Mesenchymal stem cell (in vitro differentiated cells and primary cell): ENCODE results near the gene GOT1.
A peak's percentile ranks its signal among the peaks of the same experiment; 100 is the strongest.

Source experiments
- DNase-seq: peaks from one replicate; pipeline ENCODE4 v3.0.0-alpha.2; 2013
- H2AFZ ChIP-seq: one replicate; pipeline ENCODE4 v1.6.1; 2013; ENCODE audit warnings: low read depth, mild to moderate bottlenecking, control low read depth, inconsistent platforms, low read length, moderate library complexity
- H2AK5ac ChIP-seq: 2 replicates; pipeline ENCODE4 v1.6.1; 2013; ENCODE audit warnings: low read length, moderate library complexity, mild to moderate bottlenecking, inconsistent platforms; ENCODE audit not compliant: severe bottlenecking
- H2BK120ac ChIP-seq: one replicate; pipeline ENCODE4 v1.6.1; 2013; ENCODE audit warnings: low read depth, mild to moderate bottlenecking, inconsistent platforms, low read length, moderate library complexity
- H2BK12ac ChIP-seq, 2 experiments: one replicate each; pipeline ENCODE4 v1.6.1; 2013; ENCODE audit warnings: inconsistent platforms in 2 of 2, low read length in 2 of 2, mild to moderate bottlenecking in 2 of 2, moderate library complexity in 2 of 2, control low read depth in 1 of 2
- H2BK15ac ChIP-seq: one replicate; pipeline ENCODE4 v1.6.1; 2013; ENCODE audit warnings: mild to moderate bottlenecking, low read depth, inconsistent platforms; ENCODE audit not compliant: poor library complexity, severe bottlenecking
- H2BK5ac ChIP-seq: 2 replicates; pipeline ENCODE4 v1.6.1; 2013; ENCODE audit warnings: low read depth, mild to moderate bottlenecking, low read length, control low read depth, inconsistent platforms; ENCODE audit not compliant: poor library complexity, severe bottlenecking
- H3K14ac ChIP-seq, 2 experiments: one replicate each; pipeline ENCODE4 v1.6.1; 2013; ENCODE audit warnings: inconsistent platforms in 2 of 2, low read length in 2 of 2, control low read depth in 1 of 2, mild to moderate bottlenecking in 1 of 2, moderate library complexity in 1 of 2
- H3K18ac ChIP-seq, 2 experiments: one replicate each; pipeline ENCODE4 v1.6.1; 2013; ENCODE audit warnings: inconsistent platforms in 2 of 2, low read length in 2 of 2, control low read depth in 1 of 2, low read depth in 1 of 2, mild to moderate bottlenecking in 1 of 2
- H3K23ac ChIP-seq, 2 experiments: one replicate each; pipeline ENCODE4 v1.6.1; 2013; ENCODE audit warnings: inconsistent platforms in 2 of 2, low read length in 2 of 2, mild to moderate bottlenecking in 2 of 2, moderate library complexity in 2 of 2, control low read depth in 1 of 2
- H3K27ac ChIP-seq: 2 replicates; pipeline ENCODE4 v1.5.1; 2013; ENCODE audit warnings: mild to moderate bottlenecking, moderate library complexity, low read length, control low read depth, inconsistent platforms; ENCODE audit not compliant: poor library complexity, severe bottlenecking
- H3K27me3 ChIP-seq, 2 experiments: 2 replicates each; pipeline versions ENCODE4 v1.6.1 to v1.7.0; 2013; ENCODE audit warnings: low read length in 2 of 2, mild to moderate bottlenecking in 2 of 2, moderate library complexity in 2 of 2, control low read depth in 1 of 2, inconsistent platforms in 1 of 2; ENCODE audit not compliant: control insufficient read depth in 1 of 2, insufficient read depth in 1 of 2
- H3K36me3 ChIP-seq, 2 experiments: 2 replicates each; pipeline versions ENCODE4 v1.6.1 to v1.7.0; 2013; ENCODE audit warnings: low read length in 2 of 2, control low read depth in 1 of 2, inconsistent platforms in 1 of 2, low read depth in 1 of 2, mild to moderate bottlenecking in 1 of 2; ENCODE audit not compliant: insufficient read depth in 2 of 2, control insufficient read depth in 1 of 2
- H3K4ac ChIP-seq, 2 experiments: one replicate each; pipeline ENCODE4 v1.6.1; 2013; ENCODE audit warnings: inconsistent platforms in 2 of 2, low read length in 2 of 2, mild to moderate bottlenecking in 2 of 2, moderate library complexity in 2 of 2, control low read depth in 1 of 2, low read depth in 1 of 2
- H3K4me1 ChIP-seq: 2 replicates; pipeline ENCODE4 v1.6.1; 2013; ENCODE audit warnings: low read depth, low read length, control low read depth; ENCODE audit not compliant: control insufficient read depth, insufficient read depth
- H3K4me2 ChIP-seq: 2 replicates; pipeline ENCODE4 v1.6.1; 2013; ENCODE audit warnings: low read length, mild to moderate bottlenecking, inconsistent platforms; ENCODE audit not compliant: poor library complexity, severe bottlenecking
- H3K4me3 ChIP-seq, 2 experiments: 2 replicates each; pipeline versions ENCODE4 v1.5.1 to v1.7.0; 2013; ENCODE audit warnings: low read length in 2 of 2, mild to moderate bottlenecking in 2 of 2, control low read depth in 1 of 2, low read depth in 1 of 2; ENCODE audit not compliant: insufficient read depth in 1 of 2
- H3K79me1 ChIP-seq: replicated peaks from 2 replicates; pipeline ENCODE4 v1.6.1; 2013; ENCODE audit warnings: mild to moderate bottlenecking, control low read depth, low read length, inconsistent platforms; ENCODE audit not compliant: poor library complexity, severe bottlenecking
- H3K9ac ChIP-seq: 2 replicates; pipeline ENCODE4 v1.7.0; 2013; ENCODE audit warnings: mild to moderate bottlenecking, low read length, moderate library complexity
- H3K9me3 ChIP-seq: 2 replicates; pipeline ENCODE4 v1.7.0; 2013; ENCODE audit warnings: mild to moderate bottlenecking, low read length; ENCODE audit not compliant: control insufficient read depth
- H4K8ac ChIP-seq: one replicate; pipeline ENCODE4 v1.6.1; 2013; ENCODE audit warnings: inconsistent platforms, mild to moderate bottlenecking, low read length, moderate library complexity
- H4K91ac ChIP-seq: one replicate; pipeline ENCODE4 v1.6.1; 2013; ENCODE audit warnings: mild to moderate bottlenecking, low read length, inconsistent platforms
- WGBS: methylation state at CpG from one replicate; pipeline ENCODE4 v1.1.7; 2013; ENCODE audit warnings: mixed read lengths; 5-methylcytosine and 5-hydroxymethylcytosine counted together

Gene GOT1

GRCh38 chr10:99372546-99373271 lies 57.7 kb downstream of the GOT1 start:
- H2BK120ac ChIP-seq = no peak overlapping the region
- peaks cover 17 to 40% of the 10 kb centered on the region in 2 experiments for H3K27me3 ChIP-seq
- H3K27ac ChIP-seq = no peak overlapping the region
- H3K4me1 ChIP-seq = no peaks in the 10 kb centered on the region
- no peak overlapping the region for H2BK5ac ChIP-seq
- H3K36me3 ChIP-seq = no peaks in the 10 kb centered on the region
- no peaks in the 10 kb centered on the region for H3K9me3 ChIP-seq
- no peak overlapping the region for H3K18ac ChIP-seq
- no peak overlapping the region for H4K91ac ChIP-seq
- no peak overlapping the region for H3K4me3 ChIP-seq
- H2AK5ac ChIP-seq = no peak overlapping the region
- peak overlapping the region in 1 of 2 experiments; percentile 21 for H2BK12ac ChIP-seq
- H3K23ac ChIP-seq = peak overlapping the region in 1 of 2 experiments; percentile 23
- WGBS = 68% methylated on average over 7 of the region's 9 CpGs
- no peak overlapping the region for H3K4me2 ChIP-seq
- no peak overlapping the region for H2BK15ac ChIP-seq
- no peak overlapping the region for H3K9ac ChIP-seq
- no peak overlapping the region for H3K4ac ChIP-seq
- H4K8ac ChIP-seq = no peak overlapping the region
- peak; percentile 65 for DNase-seq
- H3K14ac ChIP-seq = no peak overlapping the region
- no peak overlapping the region for H2AFZ ChIP-seq
- no peaks in the 10 kb centered on the region for H3K79me1 ChIP-seq

GRCh38 chr10:99370993-99371392 lies 59.4 kb downstream of the GOT1 start:
- Histone ChIP-seq H2BK15ac (no peak overlapping the region), H3K36me3 (no peaks in the 10 kb centered on the region), H4K8ac (no peak overlapping the region), H3K14ac (no peak overlapping the region), H2BK5ac (no peak overlapping the region), H3K4ac (no peak overlapping the region), H3K4me1 (no peaks in the 10 kb centered on the region), H3K4me3 (no peak overlapping the region), H3K9me3 (no peaks in the 10 kb centered on the region), H2AFZ (no peak overlapping the region), H4K91ac (no peak overlapping the region), H3K79me1 (no peaks in the 10 kb centered on the region), H3K18ac (no peak overlapping the region), H3K27ac (no peak overlapping the region), H2BK12ac (no peak overlapping the region), H2BK120ac (no peak overlapping the region), H3K9ac (no peak overlapping the region), H3K4me2 (no peak overlapping the region), H2AK5ac (no peak overlapping the region), H3K23ac (no peak overlapping the region), H3K27me3 (peaks cover 12 to 43% of the 10 kb centered on the region in 2 experiments)
- WGBS = 19% methylated on average over 2 of the region's 2 CpGs
- DNase-seq = peak; percentile 53

- H3K4me3 ChIP-seq = no peak overlapping the region
- no peak overlapping the region for H2BK5ac ChIP-seq
- H4K91ac ChIP-seq = no peak overlapping the region
- no peak overlapping the region for H2BK120ac ChIP-seq
- H2BK15ac ChIP-seq = no peak overlapping the region
- no peak overlapping the region for H3K14ac ChIP-seq
- DNase-seq = no peak
- H3K18ac ChIP-seq = no peak overlapping the region
- no peak overlapping the region for H2AK5ac ChIP-seq
- H3K9me3 ChIP-seq = no peaks in the 10 kb centered on the region
- H3K79me1 ChIP-seq = no peaks in the 10 kb centered on the region
- no peaks in the 10 kb centered on the region for H3K36me3 ChIP-seq
- H2BK12ac ChIP-seq = no peak overlapping the region
- H2AFZ ChIP-seq = no peak overlapping the region
- no peak overlapping the region for H3K27ac ChIP-seq
- H4K8ac ChIP-seq = no peak overlapping the region
- no peak overlapping the region for H3K4ac ChIP-seq
- no peak overlapping the region for H3K4me2 ChIP-seq
- peaks cover 17 to 45% of the 10 kb centered on the region in 2 experiments for H3K27me3 ChIP-seq
- no peaks in the 10 kb centered on the region for H3K4me1 ChIP-seq
- 81% methylated on average over 3 of the region's 3 CpGs for WGBS
- H3K23ac ChIP-seq = no peak overlapping the region
- H3K9ac ChIP-seq = no peak overlapping the region
These were observed 60.9 kb downstream of the GOT1 start for GRCh38 chr10:99369551-99369950.

- Histone ChIP-seq H2BK5ac (no peak overlapping the region), H4K8ac (no peak overlapping the region), H3K4me1 (no peaks in the 10 kb centered on the region)
These were observed 61.3 kb downstream of the GOT1 start for GRCh38 chr10:99369126-99369525.

More at GRCh38 chr10:99369126-99369525, 61.3 kb downstream of the GOT1 start:
- H3K23ac ChIP-seq = no peak overlapping the region
- no peak overlapping the region for H3K14ac ChIP-seq
- H3K18ac ChIP-seq = no peak overlapping the region
- no peak overlapping the region for H3K9ac ChIP-seq
- H3K4ac ChIP-seq = no peak overlapping the region
- no peak overlapping the region for H3K4me3 ChIP-seq
- H2BK120ac ChIP-seq = no peak overlapping the region
- no peak overlapping the region for H2BK15ac ChIP-seq
- H4K91ac ChIP-seq = no peak overlapping the region
- no peaks in the 10 kb centered on the region for H3K36me3 ChIP-seq
- no peaks in the 10 kb centered on the region for H3K79me1 ChIP-seq
- no peak overlapping the region for H3K27ac ChIP-seq
- no peak overlapping the region for H2AK5ac ChIP-seq
- no peak overlapping the region for H2BK12ac ChIP-seq
- no peak for DNase-seq
- H2AFZ ChIP-seq = no peak overlapping the region
- no peaks in the 10 kb centered on the region for H3K9me3 ChIP-seq
- no peak overlapping the region for H3K4me2 ChIP-seq
- H3K27me3 ChIP-seq = peaks cover 17 to 43% of the 10 kb centered on the region in 2 experiments
- 72% methylated on average over 5 of the region's 5 CpGs for WGBS
